Activated CD4-positive, alpha-beta T cell treated with anti-CD3 and anti-CD28 coated beads for 1 hour (primary cell): ENCODE data around the gene CT47A1.
"Not testable (repeated sequence)": the region's sequence is repeated elsewhere in the genome, so short reads cannot be mapped to it uniquely, and the experiment has no call there.

ENCODE experiments used
- DNase-seq: peaks from one replicate; pipeline ENCODE4 v3.0.0-alpha.2; 2020

CT47A1 gene

GRCh38 chrX:120985660-120986059 lies at the start of gene CT47A1:
Gene CT47A1, minus strand, starts transcription at chrX:120985760. Its CDS starts 231 bp downstream, at chrX:120985529.
- not testable (repeated sequence) for DNase-seq

- no peak for DNase-seq
Measured at GRCh38 chrX:121032531-121032930, 47.0 kb upstream of the CT47A1 start.

GRCh38 chrX:121030083-121030482 lies 44.5 kb upstream of the CT47A1 start:
- DNase-seq, result no peak

- DNase-seq, result no peak
Measured at GRCh38 chrX:121028419-121028818, 42.9 kb upstream of the CT47A1 start.

- no peak for DNase-seq
Measured at GRCh38 chrX:121014826-121015225, 29.3 kb upstream of the CT47A1 start.

- DNase-seq, result no peak
Measured at GRCh38 chrX:121013897-121014455, 28.4 kb upstream of the CT47A1 start.

- DNase-seq, result no peak
Measured at GRCh38 chrX:121011254-121011653, 25.7 kb upstream of the CT47A1 start.

GRCh38 chrX:121010218-121010617 lies 24.7 kb upstream of the CT47A1 start:
- DNase-seq, result no peak

GRCh38 chrX:121009764-121010163 lies 24.2 kb upstream of the CT47A1 start:
- DNase-seq, result no peak

GRCh38 chrX:121008920-121009319 lies 23.4 kb upstream of the CT47A1 start:
- DNase-seq, result no peak

- DNase-seq, result no peak
Measured at GRCh38 chrX:121000589-121000988, 15.0 kb upstream of the CT47A1 start.

GRCh38 chrX:120999413-120999812 lies 13.9 kb upstream of the CT47A1 start:
- DNase-seq, result no peak

- not testable (repeated sequence) for DNase-seq
Measured at GRCh38 chrX:120956500-120956899, 29.1 kb downstream of the CT47A1 start, which contains the start of gene CT47A7. Gene CT47A7, minus strand, starts transcription at chrX:120956600. Its CDS starts 255 bp downstream, at chrX:120956345.
